NT2/D1 (cell line): ENCODE results near the gene NACC2.

Experiments
- DNase-seq: peaks from one replicate; pipeline ENCODE4 v3.0.0-alpha.2; 2011; ENCODE audit warnings: low read depth, low spot score
- H3K27me3 ChIP-seq: 2 replicates; pipeline ENCODE4 v1.6.0; 2011; ENCODE audit warnings: mild to moderate bottlenecking; ENCODE audit not compliant: insufficient read length, insufficient read depth
- H3K36me3 ChIP-seq: 2 replicates; pipeline ENCODE4 v1.6.1; 2011; ENCODE audit warnings: mild to moderate bottlenecking, low read length, mixed read lengths; ENCODE audit not compliant: insufficient read depth, insufficient read length
- H3K4me1 ChIP-seq: 2 replicates; pipeline ENCODE4 v1.5.1; 2011; ENCODE audit not compliant: insufficient read depth, insufficient read length
- H3K4me3 ChIP-seq: 2 replicates; pipeline ENCODE4 v1.5.1; 2011; ENCODE audit warnings: low read depth; ENCODE audit not compliant: insufficient read length
- H3K9ac ChIP-seq: 2 replicates; pipeline ENCODE4 v1.6.0; 2011; ENCODE audit warnings: low read depth; ENCODE audit not compliant: insufficient read length
- H3K9me3 ChIP-seq: 2 replicates; pipeline ENCODE4 v1.5.1; 2011; ENCODE audit warnings: mild to moderate bottlenecking, low read length; ENCODE audit not compliant: insufficient read depth
- SUZ12 ChIP-seq: IDR thresholded peaks from 2 replicates; pipeline ENCODE4 v1.6.1; 2011; ENCODE audit not compliant: insufficient read length, insufficient read depth; ENCODE audit errors: extremely low read depth
- YY1 ChIP-seq: IDR thresholded peaks from 2 replicates; pipeline ENCODE4 v1.6.1; 2011; ENCODE audit not compliant: insufficient read length, insufficient read depth
- ZNF274 ChIP-seq: IDR thresholded peaks from 2 replicates; pipeline ENCODE4 v1.6.1; 2011; ENCODE audit warnings: mild to moderate bottlenecking, low read depth, low read length

The NACC2 gene

DNA sequence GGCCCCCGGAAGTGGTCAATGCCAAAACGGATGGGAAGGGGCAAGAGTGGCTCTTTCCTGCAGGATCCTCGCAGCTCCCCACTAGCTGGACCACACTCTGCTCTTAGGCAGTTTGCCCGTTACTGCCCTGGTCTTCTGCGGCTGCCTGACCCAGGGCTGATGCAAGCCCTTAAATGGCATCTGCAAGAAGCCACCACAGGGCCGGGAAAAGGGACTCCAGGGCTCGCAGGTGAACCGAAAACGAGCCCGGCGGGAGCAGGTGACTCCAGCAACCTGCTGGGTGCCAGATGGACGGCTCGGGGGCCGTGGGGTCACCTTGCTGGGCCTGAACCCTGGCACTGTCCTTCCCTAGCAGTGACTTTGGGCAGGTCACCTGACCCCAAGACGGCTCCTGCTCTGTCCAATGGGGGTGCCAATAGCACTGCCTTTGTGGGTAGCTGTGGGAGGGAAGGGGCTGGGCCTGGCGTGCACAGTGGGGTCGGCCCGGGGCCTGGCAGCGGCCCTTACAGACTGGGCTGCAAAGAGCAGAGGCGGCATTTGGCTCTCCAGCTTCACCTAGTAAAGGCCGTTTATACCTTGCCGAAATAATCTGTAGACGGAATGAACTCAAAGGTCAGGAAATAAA, 22.3 kb upstream of the NACC2 start:
- H3K4me1 ChIP-seq: peaks cover 41% of the 10 kb centered on the region
- peak overlapping the region; percentile 98 for H3K9ac ChIP-seq
- no peak for DNase-seq
- H3K27me3 ChIP-seq: no peaks in the 10 kb centered on the region
- H3K4me3 ChIP-seq: peak overlapping the region; percentile 84
- H3K36me3 ChIP-seq: peaks cover 50% of the 10 kb centered on the region
- TF ChIP-seq YY1 (no peak), ZNF274 (no peak), SUZ12 (no peak)
- H3K9me3 ChIP-seq: no peaks in the 10 kb centered on the region

DNA sequence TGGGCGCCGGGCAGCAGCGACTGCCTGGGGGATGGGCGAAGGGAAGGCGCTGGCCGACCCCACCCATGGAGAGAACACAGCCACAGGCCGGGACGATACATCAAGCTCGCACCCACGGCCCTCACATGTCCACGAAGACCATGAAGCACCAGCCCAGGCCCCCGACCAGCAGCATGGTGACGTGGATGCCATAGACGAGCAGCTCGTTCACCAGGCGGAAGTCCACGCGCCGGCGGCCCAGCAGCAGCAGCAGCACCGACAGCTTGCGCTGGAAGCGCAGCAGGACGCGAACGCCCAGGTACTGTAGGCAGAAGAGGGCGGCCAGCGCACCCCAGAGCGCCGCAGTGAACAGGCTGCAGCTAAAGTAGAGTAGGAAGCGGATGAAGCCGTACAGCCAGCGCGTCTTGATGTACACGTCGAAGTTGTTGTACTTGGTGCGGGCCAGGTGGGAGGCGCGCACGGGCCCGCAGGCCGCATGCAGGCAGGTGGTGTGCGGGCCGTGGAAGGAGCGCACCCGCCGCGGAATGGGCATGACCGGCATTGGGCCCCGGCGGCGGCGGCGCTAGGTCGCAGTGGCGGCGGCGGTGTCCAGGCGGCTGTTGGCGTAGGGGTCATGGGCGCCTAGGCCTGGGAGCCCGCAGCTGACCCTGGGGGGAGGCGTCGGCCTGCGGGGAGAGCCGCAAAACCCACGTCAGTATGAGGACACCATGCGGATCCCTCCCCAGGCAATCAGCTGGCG, 21.4 kb upstream of the NACC2 start:
- H3K4me3 ChIP-seq: no peak overlapping the region
- no peak for TF ChIP-seq SUZ12
- TF ChIP-seq ZNF274: no peak
- TF ChIP-seq YY1: no peak
- peaks cover 42% of the 10 kb centered on the region for H3K4me1 ChIP-seq
- H3K9me3 ChIP-seq: no peaks in the 10 kb centered on the region
- H3K36me3 ChIP-seq: peaks cover 52% of the 10 kb centered on the region
- DNase-seq: no peak
- H3K9ac ChIP-seq: peak overlapping the region; percentile 98
- H3K27me3 ChIP-seq: no peaks in the 10 kb centered on the region

GRCh38 chr9:136115641-136116359, 20.7 kb upstream of the NACC2 start:
- Histone ChIP-seq H3K36me3 (peaks cover 54% of the 10 kb centered on the region), H3K9me3 (no peaks in the 10 kb centered on the region), H3K27me3 (no peaks in the 10 kb centered on the region), H3K9ac (peak overlapping the region; percentile 98), H3K4me1 (peaks cover 48% of the 10 kb centered on the region), H3K4me3 (no peak overlapping the region)
- DNase-seq: no peak
- TF ChIP-seq YY1 (no peak), SUZ12 (no peak), ZNF274 (no peak)

GRCh38 chr9:136115206-136115605, 20.1 kb upstream of the NACC2 start:
- H3K4me1 ChIP-seq: peaks cover 47% of the 10 kb centered on the region

DNA sequence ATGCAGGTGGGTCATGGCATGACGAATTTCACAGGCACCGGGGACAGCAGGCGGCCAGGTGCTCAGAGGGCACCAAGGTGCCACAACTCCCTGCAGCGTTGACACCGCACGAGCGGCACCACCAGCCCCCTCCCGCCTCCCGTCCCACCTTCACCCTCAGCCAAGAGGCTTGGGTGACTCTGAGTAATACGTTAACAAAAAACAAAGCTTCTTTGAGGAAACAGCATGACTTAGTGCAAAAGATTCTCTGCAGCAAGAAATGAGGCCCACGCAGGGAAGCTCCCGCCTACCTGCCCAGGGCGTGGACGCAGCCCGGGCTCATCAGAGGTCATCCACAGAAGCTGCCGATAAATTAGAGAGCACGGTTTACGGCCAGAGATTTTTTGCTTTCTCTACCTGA, 19.5 kb upstream of the NACC2 start:
- DNase-seq: no peak
- Histone ChIP-seq H3K4me1 (peaks cover 46% of the 10 kb centered on the region), H3K4me3 (no peak overlapping the region), H3K36me3 (peaks cover 52% of the 10 kb centered on the region), H3K9me3 (no peaks in the 10 kb centered on the region), H3K27me3 (no peaks in the 10 kb centered on the region), H3K9ac (no peak overlapping the region)
- TF ChIP-seq YY1: no peak

More at GRCh38 chr9:136115206-136115605, 20.1 kb upstream of the NACC2 start:
- Histone ChIP-seq H3K9me3 (no peaks in the 10 kb centered on the region), H3K9ac (peak overlapping the region; percentile 50), H3K4me3 (no peak overlapping the region), H3K36me3 (peaks cover 54% of the 10 kb centered on the region), H3K27me3 (no peaks in the 10 kb centered on the region)
- no peak for DNase-seq
- no peak for TF ChIP-seq ZNF274
- TF ChIP-seq SUZ12: no peak
- TF ChIP-seq YY1: no peak

DNA sequence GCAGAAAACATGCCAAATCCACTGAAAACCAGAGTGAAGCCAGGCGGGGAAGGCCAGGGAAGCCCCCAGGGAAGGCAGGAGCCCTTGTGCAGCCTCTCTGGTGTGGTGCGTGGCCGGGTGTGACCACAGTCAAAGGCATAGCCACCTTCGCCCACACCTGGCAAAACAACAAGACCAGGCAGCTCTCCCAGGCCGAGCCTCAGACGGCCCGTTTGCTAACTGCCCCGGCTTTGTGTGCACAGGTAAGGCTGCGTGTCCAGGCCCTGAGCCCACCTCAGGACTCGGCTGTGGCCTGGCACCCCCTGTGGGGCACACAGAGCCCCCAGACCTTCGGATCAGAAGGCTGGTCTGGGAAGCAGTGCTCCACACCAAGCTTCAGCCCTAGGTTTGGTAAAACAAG, 17.5 kb upstream of the NACC2 start:
- H3K9ac ChIP-seq: peak overlapping the region; percentile 57
- H3K4me3 ChIP-seq: no peak overlapping the region
- peaks cover 52% of the 10 kb centered on the region for H3K36me3 ChIP-seq
- no peaks in the 10 kb centered on the region for H3K9me3 ChIP-seq
- no peaks in the 10 kb centered on the region for H3K27me3 ChIP-seq
- DNase-seq: no peak
- H3K4me1 ChIP-seq: peaks cover 55% of the 10 kb centered on the region
- TF ChIP-seq SUZ12 (no peak), YY1 (no peak), ZNF274 (no peak)

GRCh38 chr9:136111910-136112309, 16.8 kb upstream of the NACC2 start:
- Histone ChIP-seq H3K36me3 (peaks cover 48% of the 10 kb centered on the region), H3K4me3 (no peak overlapping the region), H3K9ac (peak overlapping the region; percentile 45), H3K4me1 (peaks cover 55% of the 10 kb centered on the region), H3K9me3 (no peaks in the 10 kb centered on the region), H3K27me3 (no peaks in the 10 kb centered on the region)
- no peak for DNase-seq
- TF ChIP-seq ZNF274: no peak
- TF ChIP-seq SUZ12: no peak
- TF ChIP-seq YY1: no peak
